Endothelial cell of umbilical vein (primary cell): ENCODE measurements around the gene RHOBTB1. TPM values are rescaled to one million over a fixed set of nuclear protein-coding genes. Genes with fewer than 3 reads are reported as not detected.

Experiments used
- BruUV-seq: library from RNA; stranded (reverse); fragments of 400-500 nt; replicated peaks from 2 replicates; lab custom pipeline; 2021; lab: Mats Ljungman, UMichigan
- CTCF ChIA-PET: fragments of 300-600, 350-600 bp; sonication (Branson Sonifier 250); formaldehyde crosslinking; loops from one replicate; lab custom pipeline; 2021; ENCODE audit warnings: antibody characterized with exemption, inconsistent platforms; lab: Charles Lee
- POLR2A ChIA-PET: fragments of 300-600, 350-600 bp; sonication (Branson Sonifier 250); formaldehyde crosslinking; loops from one replicate; lab custom pipeline; 2021; ENCODE audit warnings: antibody characterized with exemption, inconsistent platforms; lab: Charles Lee
- DNase-seq: peaks from one replicate; pipeline ENCODE4 v3.0.0-alpha.2; 2011; ENCODE audit warnings: low read depth, low spot score
- FAIRE-seq: peaks from 2 replicates; lab custom pipeline; 2011; peaks lifted over from hg19 to GRCh38; lab: Jason Lieb, UNC
- H2AFZ ChIP-seq: 2 replicates; pipeline ENCODE4 v1.6.0; 2012; ENCODE audit warnings: low read depth, low read length, control low read depth, inconsistent platforms
- H3K27ac ChIP-seq: 2 replicates; pipeline ENCODE4 v1.5.1; 2011; ENCODE audit warnings: low read depth, mild to moderate bottlenecking, control low read depth, low read length, moderate library complexity; ENCODE audit not compliant: insufficient read depth
- H3K27me3 ChIP-seq, 2 experiments: 2 replicates each; pipeline versions ENCODE4 v1.6.0 to v1.6.1; 2011; ENCODE audit warnings: low read length in 2 of 2, mixed read lengths in 1 of 2; ENCODE audit not compliant: control insufficient read depth in 2 of 2, insufficient read depth in 2 of 2
- H3K36me3 ChIP-seq, 2 experiments: 2 replicates in 1 of 2; 3 replicates in 1 of 2; pipeline ENCODE4 v1.5.1; 2011; ENCODE audit warnings: low read length in 2 of 2, mild to moderate bottlenecking in 1 of 2, moderate library complexity in 1 of 2; ENCODE audit not compliant: control insufficient read depth in 2 of 2, insufficient read depth in 2 of 2; ENCODE audit errors: extremely low read depth in 1 of 2
- H3K4me1 ChIP-seq: 3 replicates; pipeline ENCODE4 v1.5.1; 2011; ENCODE audit warnings: mild to moderate bottlenecking, low read length; ENCODE audit not compliant: control insufficient read depth, insufficient read depth; ENCODE audit errors: extremely low read depth
- H3K4me2 ChIP-seq: 2 replicates; pipeline ENCODE4 v1.6.1; 2011; ENCODE audit warnings: low read length, control low read depth, mixed read lengths; ENCODE audit not compliant: insufficient read depth
- H3K4me3 ChIP-seq, 3 experiments: fragments of 200-600 bp in 1 of 3; sonication (generic), shearing (Covaris generic) in 1 of 3; replicated peaks in 1 of 3; 2 replicates each; pipeline ENCODE4 v1.5.1; 2011 to 2016; ENCODE audit warnings: control low read depth in 3 of 3, low read length in 3 of 3, mild to moderate bottlenecking in 2 of 3, inconsistent platforms in 1 of 3, low read depth in 1 of 3, moderate library complexity in 1 of 3; ENCODE audit not compliant: insufficient read depth in 1 of 3
- H3K79me2 ChIP-seq: 2 replicates; pipeline ENCODE4 v1.6.0; 2012; ENCODE audit warnings: low read length, inconsistent platforms; ENCODE audit not compliant: control insufficient read depth, insufficient read depth
- H3K9ac ChIP-seq: replicated peaks from 2 replicates; pipeline ENCODE3; 2011; ENCODE audit warnings: low read length, control low read depth; ENCODE audit not compliant: insufficient read depth; ENCODE audit errors: extremely low read depth
- H3K9me1 ChIP-seq: replicated peaks from 3 replicates; pipeline ENCODE4 v1.6.0; 2011; ENCODE audit warnings: mild to moderate bottlenecking, low read length; ENCODE audit not compliant: control insufficient read depth, insufficient read depth; ENCODE audit errors: extremely low read depth
- H3K9me3 ChIP-seq: replicated peaks from 2 replicates; pipeline ENCODE4 v1.5.1; 2012; ENCODE audit warnings: low read length, inconsistent platforms; ENCODE audit not compliant: control insufficient read depth, insufficient read depth
- H4K20me1 ChIP-seq: replicated peaks from 2 replicates; pipeline ENCODE3; 2011; ENCODE audit warnings: mild to moderate bottlenecking, low read length; ENCODE audit not compliant: control insufficient read depth, insufficient read depth; ENCODE audit errors: extremely low read depth
- EZH2 ChIP-seq: IDR thresholded peaks from 2 replicates; pipeline ENCODE4 v1.6.1; 2012; ENCODE audit warnings: borderline replicate concordance, low read depth, mild to moderate bottlenecking, moderate library complexity, low read length, inconsistent platforms; ENCODE audit not compliant: severe bottlenecking
- FOS ChIP-seq: IDR thresholded peaks from 2 replicates; pipeline ENCODE4 v1.6.1; 2011; ENCODE audit warnings: mild to moderate bottlenecking, low read length, moderate library complexity, borderline replicate concordance; ENCODE audit not compliant: insufficient read depth
- GATA2 ChIP-seq: IDR thresholded peaks from 2 replicates; pipeline ENCODE4 v1.7.0; 2011; ENCODE audit warnings: low read depth, mild to moderate bottlenecking, moderate library complexity, mixed read lengths, low read length; ENCODE audit not compliant: insufficient read length, insufficient read depth
- JUN ChIP-seq: IDR thresholded peaks from 2 replicates; pipeline ENCODE4 v1.6.1; 2011; ENCODE audit warnings: borderline replicate concordance, low read depth; ENCODE audit not compliant: insufficient read length, insufficient read depth
- MYC ChIP-seq: IDR thresholded peaks from one replicate; pipeline ENCODE4 v1.6.1; 2011; ENCODE audit warnings: mild to moderate bottlenecking, low read depth, low read length
- POLR2A ChIP-seq: IDR thresholded peaks from 2 replicates; pipeline ENCODE4 v1.6.1; 2012; ENCODE audit warnings: low read depth, mild to moderate bottlenecking, control low read depth, low read length
- POLR2AphosphoS5 ChIP-seq: IDR thresholded peaks from 2 replicates; pipeline ENCODE4 v1.6.1; 2012; ENCODE audit warnings: low read depth, mild to moderate bottlenecking, control low read depth, low read length, moderate library complexity; ENCODE audit not compliant: insufficient read depth
- dilution Hi-C: fragments of 300-500 bp; cut with MboI; formaldehyde crosslinking; loops from one replicate; pipeline ENCODE4 v1.15.0; 2019; ENCODE audit warnings: low sequenced_read_pairs; ENCODE audit not compliant: extremely low pct_ligation_motif_present
- intact Hi-C: fragments of 100-400 bp; cut with micrococcal nuclease; formaldehyde crosslinking; loops from one replicate; pipeline ENCODE4 v1.10.0; 2022
- polyA plus RNA-seq, 4 experiments: library from polyadenylated mRNA; depleted of rRNA in 3 of 4; stranded (reverse) in 3 of 4; unstranded in 1 of 4; fragments of >200 nt; gene quantifications; 2 replicates each; pipeline versions ENCODE4 v1.2.1 to v1.2.3, GENCODE V29; 2011 to 2012; ENCODE audit warnings: missing spikeins in 1 of 4
- total RNA-seq: library from RNA; stranded (reverse); gene quantifications from 2 replicates; pipeline ENCODE4 v1.2.3, GENCODE V29; 2021
- TF ChIP-seq, protein P1 (sequence below): IDR thresholded peaks from 2 replicates; pipeline ENCODE4 v1.6.1; 2011; ENCODE audit not compliant: insufficient read depth, insufficient read length
- TF ChIP-seq, protein P2 (sequence below), 2 donors: IDR thresholded peaks; 1 replicate in 1 of 2; 2 replicates in 1 of 2; pipeline ENCODE4 v1.5.1; 2011; ENCODE audit warnings: low read length in 2 of 2, mild to moderate bottlenecking in 2 of 2, moderate library complexity in 2 of 2, control low read depth in 1 of 2, inconsistent platforms in 1 of 2, low read depth in 1 of 2; ENCODE audit not compliant: insufficient read depth in 1 of 2; ENCODE audit errors: extremely low read depth in 1 of 2

Gene RHOBTB1
- total and polyA plus RNA-seq, 2 donors (not counting 3 experiments of a cell fraction or from before 2014, with no cell fraction given) = 21.2 to 31.0 TPM

DNA sequence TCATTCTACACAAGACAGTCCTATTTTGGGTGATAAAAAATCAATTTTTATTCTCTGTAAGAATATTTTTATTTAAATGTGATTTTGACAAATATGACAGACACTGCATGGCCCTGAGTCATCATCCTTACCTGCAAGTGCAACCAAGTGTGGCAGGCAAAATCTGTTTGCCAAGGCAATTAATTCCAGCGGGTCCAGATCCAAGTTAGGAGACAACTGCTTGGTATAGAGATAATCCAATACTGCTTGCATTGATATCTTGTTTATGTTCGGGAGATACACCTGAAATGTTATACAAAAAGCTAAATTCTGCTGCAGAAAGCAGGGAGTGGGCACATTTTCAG is 66.2 kb downstream of the RHOBTB1 start:
- Histone ChIP-seq H3K36me3 (peaks cover 2% of the 10 kb centered on the region in 2 experiments), H2AFZ (no peak overlapping the region), H3K27me3 (no peaks in the 10 kb centered on the region), H3K9ac (no peak overlapping the region), H3K9me1 (no peaks in the 10 kb centered on the region), H3K27ac (no peak overlapping the region), H3K79me2 (no peaks in the 10 kb centered on the region), H3K4me3 (no peak overlapping the region), H3K4me2 (no peak overlapping the region), H3K4me1 (no peaks in the 10 kb centered on the region), H4K20me1 (no peaks in the 10 kb centered on the region), H3K9me3 (no peaks in the 10 kb centered on the region)
- no peak for TF ChIP-seq POLR2AphosphoS5
- TF ChIP-seq, protein P1, sequence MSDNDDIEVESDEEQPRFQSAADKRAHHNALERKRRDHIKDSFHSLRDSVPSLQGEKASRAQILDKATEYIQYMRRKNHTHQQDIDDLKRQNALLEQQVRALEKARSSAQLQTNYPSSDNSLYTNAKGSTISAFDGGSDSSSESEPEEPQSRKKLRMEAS = no peak
- TF ChIP-seq POLR2A = no peak
- TF ChIP-seq, protein P2, sequence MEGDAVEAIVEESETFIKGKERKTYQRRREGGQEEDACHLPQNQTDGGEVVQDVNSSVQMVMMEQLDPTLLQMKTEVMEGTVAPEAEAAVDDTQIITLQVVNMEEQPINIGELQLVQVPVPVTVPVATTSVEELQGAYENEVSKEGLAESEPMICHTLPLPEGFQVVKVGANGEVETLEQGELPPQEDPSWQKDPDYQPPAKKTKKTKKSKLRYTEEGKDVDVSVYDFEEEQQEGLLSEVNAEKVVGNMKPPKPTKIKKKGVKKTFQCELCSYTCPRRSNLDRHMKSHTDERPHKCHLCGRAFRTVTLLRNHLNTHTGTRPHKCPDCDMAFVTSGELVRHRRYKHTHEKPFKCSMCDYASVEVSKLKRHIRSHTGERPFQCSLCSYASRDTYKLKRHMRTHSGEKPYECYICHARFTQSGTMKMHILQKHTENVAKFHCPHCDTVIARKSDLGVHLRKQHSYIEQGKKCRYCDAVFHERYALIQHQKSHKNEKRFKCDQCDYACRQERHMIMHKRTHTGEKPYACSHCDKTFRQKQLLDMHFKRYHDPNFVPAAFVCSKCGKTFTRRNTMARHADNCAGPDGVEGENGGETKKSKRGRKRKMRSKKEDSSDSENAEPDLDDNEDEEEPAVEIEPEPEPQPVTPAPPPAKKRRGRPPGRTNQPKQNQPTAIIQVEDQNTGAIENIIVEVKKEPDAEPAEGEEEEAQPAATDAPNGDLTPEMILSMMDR (IDR thresholded peaks at IDR 0.05; ENCODE audit: extremely low read depth in 1 of 2, insufficient read depth in 1 of 2, low read depth in 1 of 2, low read length in 2 of 2) = no peak
- no peak for TF ChIP-seq JUN
- no peak for TF ChIP-seq GATA2
- TF ChIP-seq FOS = no peak
- TF ChIP-seq EZH2 = no peak
- no peak for TF ChIP-seq MYC
- CTCF ChIA-PET = interaction anchor here (1.1 kb wide), 1 partner anchor 57 kb away, joined by 4 read pairs; no protein-coding TSS in a partner anchor
- POLR2A ChIA-PET = no interaction called here
- BruUV-seq = no TSS peak
- dilution Hi-C loops (no loop called here), intact Hi-C loops (no loop called here)
- FAIRE-seq = no peak
- no peak for DNase-seq
